NCI-H774 (cell line): ENCODE measurements around the gene RYR1.
"Not testable (repeated sequence)": the region's sequence is repeated elsewhere in the genome, so short reads cannot be mapped to it uniquely, and the experiment has no call there.

Experiments
- DNase-seq: peaks from one replicate; lab custom pipeline; 2025; lab: John Stamatoyannopoulos, UW

The RYR1 gene

DNA sequence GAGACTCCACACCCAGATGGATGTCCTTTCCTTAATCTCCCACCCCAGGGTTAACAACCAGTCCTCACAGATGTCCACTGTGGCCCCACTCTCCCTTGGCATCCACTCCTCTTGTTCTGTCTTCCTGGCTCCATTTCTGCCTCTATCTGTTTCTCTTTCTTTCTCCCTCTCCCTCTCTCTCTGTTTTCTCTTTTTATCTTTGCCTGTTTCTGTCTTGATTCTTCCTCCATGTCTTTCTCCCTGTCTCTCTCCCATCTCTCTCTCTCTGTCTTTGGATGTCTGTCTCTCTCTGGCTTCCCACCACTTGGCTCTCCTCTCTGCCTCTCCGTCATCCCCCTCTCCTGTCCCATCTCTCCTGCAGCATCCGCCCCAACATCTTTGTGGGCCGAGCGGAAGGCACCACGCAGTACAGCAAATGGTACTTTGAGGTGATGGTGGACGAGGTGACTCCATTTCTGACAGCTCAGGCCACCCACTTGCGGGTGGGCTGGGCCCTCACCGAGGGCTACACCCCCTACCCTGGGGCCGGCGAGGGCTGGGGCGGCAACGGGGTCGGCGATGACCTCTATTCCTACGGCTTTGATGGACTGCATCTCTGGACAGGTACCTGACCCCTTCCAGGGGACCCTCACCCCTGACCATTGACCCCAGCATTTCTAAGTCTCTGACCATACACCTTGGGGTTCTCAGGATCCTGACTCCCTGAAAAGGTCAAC lies 24.4 kb downstream of the RYR1 start:
- DNase-seq, result no peak

- no peak for DNase-seq
Observed at GRCh38 chr19:38458991-38459390, 25.5 kb downstream of the RYR1 start.

DNA sequence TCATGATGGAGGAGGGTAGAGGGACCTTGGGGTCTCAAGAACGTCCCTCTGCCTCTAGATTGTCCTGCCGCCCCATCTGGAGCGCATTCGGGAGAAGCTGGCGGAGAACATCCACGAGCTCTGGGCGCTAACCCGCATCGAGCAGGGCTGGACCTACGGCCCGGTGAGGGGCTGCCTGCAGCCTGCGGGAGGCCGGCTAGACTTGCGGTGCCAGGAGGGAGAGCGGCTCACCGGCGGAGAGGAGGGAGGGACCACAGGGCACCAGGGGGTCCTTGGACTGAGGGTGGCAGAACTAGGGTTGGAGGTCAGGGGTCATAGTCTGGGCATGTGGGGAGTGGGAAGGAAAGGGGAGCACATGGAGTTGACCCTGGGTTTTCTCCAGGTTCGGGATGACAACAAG lies 29.9 kb downstream of the RYR1 start:
- DNase-seq, result no peak

- DNase-seq, result no peak
Observed at GRCh38 chr19:38464421-38465082, 31.1 kb downstream of the RYR1 start.

DNA sequence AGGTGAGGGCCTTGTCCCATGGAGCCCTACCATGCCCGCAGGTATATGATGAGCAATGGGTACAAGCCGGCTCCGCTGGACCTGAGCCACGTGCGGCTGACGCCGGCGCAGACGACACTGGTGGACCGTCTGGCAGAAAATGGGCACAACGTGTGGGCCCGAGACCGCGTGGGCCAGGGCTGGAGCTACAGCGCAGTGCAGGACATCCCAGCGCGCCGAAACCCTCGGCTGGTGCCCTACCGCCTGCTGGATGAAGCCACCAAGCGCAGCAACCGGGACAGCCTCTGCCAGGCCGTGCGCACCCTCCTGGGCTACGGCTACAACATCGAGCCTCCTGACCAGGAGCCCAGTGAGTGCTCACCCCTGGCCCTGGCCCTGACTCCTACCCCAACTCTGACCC lies 32.6 kb downstream of the RYR1 start:
- DNase-seq, result no peak

GRCh38 chr19:38467541-38468525 lies 34.3 kb downstream of the RYR1 start:
- DNase-seq, result no peak

DNA sequence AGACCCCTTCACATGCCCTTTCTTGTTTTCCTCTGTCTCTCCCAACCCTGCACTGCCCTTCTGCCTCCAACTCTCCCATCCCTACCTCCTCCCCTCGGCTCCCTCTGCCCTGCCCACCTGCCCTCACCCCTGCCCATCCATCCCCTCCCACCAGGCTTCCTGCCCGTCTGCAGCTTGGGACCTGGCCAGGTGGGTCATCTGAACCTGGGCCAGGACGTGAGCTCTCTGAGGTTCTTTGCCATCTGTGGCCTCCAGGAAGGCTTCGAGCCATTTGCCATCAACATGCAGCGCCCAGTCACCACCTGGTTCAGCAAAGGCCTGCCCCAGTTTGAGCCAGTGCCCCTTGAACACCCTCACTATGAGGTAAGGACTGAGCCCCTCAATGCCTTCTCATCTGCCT lies 35.7 kb downstream of the RYR1 start:
- DNase-seq, result no peak

DNA sequence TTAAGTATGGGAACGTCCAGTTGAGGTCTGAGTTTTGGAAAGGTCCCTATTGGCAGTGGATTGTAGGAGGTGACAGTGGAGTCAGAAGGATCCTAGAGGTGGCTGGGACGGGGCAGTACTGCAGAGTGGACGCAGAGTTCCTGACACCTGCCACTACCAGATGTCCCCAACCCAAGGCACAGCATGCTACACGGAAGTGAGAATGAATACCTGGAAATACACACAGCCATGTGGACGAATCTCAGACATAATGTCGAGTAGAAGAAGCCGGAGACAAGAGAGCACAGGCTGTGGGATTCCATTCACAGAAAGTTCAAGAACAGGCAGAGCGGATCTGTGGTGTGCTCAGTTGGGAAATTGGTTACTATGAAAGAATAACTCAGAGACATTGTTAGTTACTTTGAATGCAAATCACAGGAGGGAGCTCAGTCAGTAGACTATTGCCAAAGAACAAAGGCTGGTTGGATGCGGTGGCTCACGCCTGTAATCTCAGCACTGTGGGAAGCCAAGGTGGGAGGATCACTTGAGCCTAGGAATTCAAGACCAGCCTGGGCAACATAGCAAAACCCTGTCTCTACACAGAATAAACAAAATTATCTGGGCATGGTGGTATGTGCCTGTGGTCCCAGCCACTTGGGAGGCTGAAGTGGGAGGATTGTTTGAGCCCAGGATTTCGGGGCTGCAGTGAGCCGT lies 37.4 kb downstream of the RYR1 start:
- DNase-seq, result no peak

DNA sequence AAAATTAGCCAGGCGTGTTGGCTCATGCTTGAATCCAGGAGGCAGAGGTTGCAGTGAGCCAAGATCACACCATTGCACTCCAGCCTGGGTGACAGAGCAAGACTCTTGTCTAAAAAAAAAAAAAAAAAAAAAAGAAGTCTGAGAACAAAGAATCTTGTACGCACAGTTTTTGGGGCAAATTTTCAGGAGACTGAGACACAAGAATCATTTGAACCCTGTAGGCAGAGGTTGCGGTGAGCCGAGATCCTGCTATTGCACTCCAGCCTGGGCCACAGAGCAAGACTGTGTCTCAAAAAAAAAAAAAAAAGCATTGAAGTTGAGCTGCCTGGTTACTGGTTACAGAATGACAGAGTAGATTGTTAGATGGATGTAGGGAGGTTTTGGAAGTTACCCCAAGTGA lies 39.2 kb downstream of the RYR1 start:
- not testable (repeated sequence) for DNase-seq

DNA sequence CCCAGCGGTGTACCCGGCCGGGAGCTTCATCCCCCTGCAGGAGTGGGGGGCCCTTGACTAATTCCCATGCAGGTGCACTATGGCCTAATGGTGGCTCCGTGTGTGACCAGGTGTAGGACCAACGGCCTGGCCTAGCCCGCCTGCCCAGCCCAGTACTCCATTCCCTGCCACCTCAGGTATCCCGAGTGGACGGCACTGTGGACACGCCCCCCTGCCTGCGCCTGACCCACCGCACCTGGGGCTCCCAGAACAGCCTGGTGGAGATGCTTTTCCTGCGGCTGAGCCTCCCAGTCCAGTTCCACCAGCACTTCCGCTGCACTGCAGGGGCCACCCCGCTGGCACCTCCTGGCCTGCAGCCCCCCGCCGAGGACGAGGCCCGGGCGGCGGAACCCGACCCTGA lies 39.7 kb downstream of the RYR1 start:
- no peak for DNase-seq

DNA sequence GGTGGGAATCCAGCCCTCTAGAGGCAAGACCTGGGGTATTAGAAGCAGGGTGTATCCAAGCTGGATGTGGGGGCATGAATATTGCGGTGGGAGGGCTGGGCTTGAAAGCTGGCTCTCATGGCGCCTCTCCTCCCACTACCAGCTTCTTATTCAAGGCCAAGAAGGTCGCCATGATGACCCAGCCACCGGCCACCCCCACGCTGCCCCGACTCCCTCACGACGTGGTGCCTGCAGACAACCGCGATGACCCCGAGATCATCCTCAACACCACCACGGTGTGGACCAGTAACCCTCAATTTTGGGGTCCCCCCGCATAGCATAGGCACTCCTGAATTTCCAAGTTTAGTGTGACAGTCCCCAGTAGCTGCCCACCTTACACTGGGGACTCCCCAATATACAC lies 41.7 kb downstream of the RYR1 start:
- DNase-seq, result no peak

GRCh38 chr19:38478273-38478971 lies 44.9 kb downstream of the RYR1 start:
- DNase-seq, result no peak

DNA sequence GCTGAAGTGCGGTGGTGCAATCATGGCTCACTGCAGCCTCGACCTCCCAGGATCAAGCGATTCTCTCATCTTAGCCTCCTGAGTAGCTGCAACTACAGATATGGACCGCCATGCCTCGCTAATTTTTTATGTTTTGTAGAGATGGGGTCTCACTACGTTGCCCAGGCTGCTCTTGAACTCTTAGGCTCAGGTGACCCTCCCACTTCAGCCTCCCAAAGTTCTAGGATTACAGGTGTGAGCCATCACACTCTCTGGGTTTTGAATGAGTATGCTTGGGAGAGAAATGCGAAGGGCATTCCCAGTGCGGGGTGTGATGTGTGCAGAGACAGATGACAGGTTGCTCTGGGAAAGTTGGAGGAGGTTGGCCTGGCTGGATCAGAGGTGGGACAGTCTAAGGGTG lies 49.0 kb downstream of the RYR1 start:
- no peak for DNase-seq

GRCh38 chr19:38483016-38483630 lies 49.6 kb downstream of the RYR1 start:
- DNase-seq, result no peak

DNA sequence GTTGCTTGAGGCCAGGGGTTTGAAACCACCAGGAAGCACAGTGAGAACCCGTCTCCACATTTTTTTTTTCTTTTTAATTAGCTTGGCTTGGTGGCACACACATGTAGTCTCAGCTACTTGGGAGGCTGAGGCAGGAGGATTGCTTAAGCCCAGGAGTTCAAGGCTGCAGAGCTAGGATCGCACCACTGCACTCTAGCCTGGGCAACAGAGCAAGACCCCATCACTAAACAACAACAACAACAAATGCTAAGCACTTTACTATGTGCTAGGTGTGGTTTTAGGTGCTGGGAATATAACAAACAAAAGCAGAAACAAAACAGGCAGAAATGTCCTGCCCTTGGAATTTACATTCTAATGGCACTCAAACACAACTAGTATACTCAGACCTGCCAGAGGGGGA lies 51.3 kb downstream of the RYR1 start:
- no peak for DNase-seq

DNA sequence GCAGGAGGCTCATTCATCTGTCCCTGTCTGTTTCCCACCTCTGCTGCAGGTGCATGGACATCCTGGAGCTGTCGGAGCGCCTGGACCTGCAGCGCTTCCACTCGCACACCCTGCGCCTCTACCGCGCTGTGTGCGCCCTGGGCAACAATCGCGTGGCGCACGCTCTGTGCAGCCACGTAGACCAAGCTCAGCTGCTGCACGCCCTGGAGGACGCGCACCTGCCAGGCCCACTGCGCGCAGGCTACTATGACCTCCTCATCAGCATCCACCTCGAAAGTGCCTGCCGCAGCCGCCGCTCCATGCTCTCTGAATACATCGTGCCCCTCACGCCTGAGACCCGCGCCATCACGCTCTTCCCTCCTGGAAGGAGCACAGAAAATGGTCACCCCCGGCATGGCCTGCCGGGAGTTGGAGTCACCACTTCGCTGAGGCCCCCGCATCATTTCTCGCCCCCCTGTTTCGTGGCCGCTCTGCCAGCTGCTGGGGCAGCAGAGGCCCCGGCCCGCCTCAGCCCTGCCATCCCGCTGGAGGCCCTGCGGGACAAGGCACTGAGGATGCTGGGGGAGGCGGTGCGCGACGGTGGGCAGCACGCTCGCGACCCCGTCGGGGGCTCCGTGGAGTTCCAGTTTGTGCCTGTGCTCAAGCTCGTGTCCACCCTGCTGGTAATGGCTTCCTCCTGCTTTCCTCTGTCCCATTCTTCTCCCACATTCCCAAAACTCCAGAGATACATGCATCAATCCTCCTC lies 52.2 kb downstream of the RYR1 start:
- no peak for DNase-seq

GRCh38 chr19:38486731-38487336 lies 53.3 kb downstream of the RYR1 start:
- no peak for DNase-seq

GRCh38 chr19:38488096-38488495 lies 54.6 kb downstream of the RYR1 start:
- no peak for DNase-seq

DNA sequence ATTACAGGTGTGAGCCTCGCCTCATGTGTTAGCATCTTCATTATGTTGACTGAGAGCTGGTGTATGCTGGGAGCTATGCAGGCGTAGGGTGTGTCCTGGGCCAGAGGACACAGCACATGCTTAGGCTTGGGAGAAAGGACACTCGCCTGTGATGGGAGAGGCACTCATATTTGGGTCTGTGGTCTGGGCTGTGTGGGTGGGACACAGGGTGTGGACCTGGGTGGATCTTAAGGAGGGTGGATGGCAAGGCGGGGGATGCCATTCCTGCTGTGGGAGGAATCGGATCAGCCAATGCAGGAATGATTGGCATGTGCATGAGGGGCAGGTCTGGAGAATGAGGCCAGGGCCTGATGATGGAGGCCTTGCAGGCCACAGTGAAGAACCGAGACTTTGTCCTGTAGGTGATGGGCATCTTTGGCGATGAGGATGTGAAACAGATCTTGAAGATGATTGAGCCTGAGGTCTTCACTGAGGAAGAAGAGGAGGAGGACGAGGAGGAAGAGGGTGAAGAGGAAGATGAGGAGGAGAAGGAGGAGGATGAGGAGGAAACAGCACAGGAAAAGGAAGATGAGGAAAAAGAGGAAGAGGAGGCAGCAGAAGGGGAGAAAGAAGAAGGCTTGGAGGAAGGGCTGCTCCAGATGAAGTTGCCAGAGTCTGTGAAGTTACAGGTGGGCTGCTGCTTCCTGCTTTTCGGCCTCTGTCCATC lies 55.4 kb downstream of the RYR1 start:
- no peak for DNase-seq
